ENCODE data around the gene SYNPR.

- no peak for TF ChIP-seq GATA2 (IDR thresholded peaks at IDR 0.05; ENCODE audit: low read depth, low read length)
- TF ChIP-seq GATA3 (IDR thresholded peaks at IDR 0.05; ENCODE audit: low read depth, low read length) = no peak
Measured at GRCh38 chr3:63521657-63522056, 243.5 kb downstream of the SYNPR start.

Measured in SH-SY5Y (cell line).